GM10248 (cell line): ENCODE data around the gene JADE2.
"Not testable (repeated sequence)": the region's sequence is repeated elsewhere in the genome, so short reads cannot be mapped to it uniquely, and the experiment has no call there.

Experiments used
- CTCF ChIA-PET: fragments of 300-600 bp; sonication (Branson Sonifier 250); formaldehyde crosslinking; extraction: SDS; loops from one replicate; lab custom pipeline; 2021; ENCODE audit warnings: antibody characterized with exemption; lab: Yijun Ruan, JAX
- POLR2A ChIA-PET: fragments of 350-650 bp; sonication (Branson Sonifier 250); formaldehyde crosslinking; extraction: SDS; loops from one replicate; lab custom pipeline; 2020; ENCODE audit warnings: antibody characterized with exemption; lab: Yijun Ruan, JAX
- DNase-seq: peaks from one replicate; pipeline ENCODE4 v3.0.0; 2012; ENCODE audit errors: extremely low spot score
- CTCF ChIP-seq: IDR thresholded peaks from 2 replicates; pipeline ENCODE4 v1.5.1; 2012; ENCODE audit warnings: mild to moderate bottlenecking, low read depth; ENCODE audit errors: extremely low read depth, missing control alignments, control extremely low read depth

The JADE2 gene

GRCh38 chr5:134553821-134554267, 28.4 kb downstream of the JADE2 start:
- ChIA-PET CTCF (interaction anchor here (1.2 to 3.1 kb wide), 5 partner anchors 22 to 142 kb away, joined by 5 to 20 read pairs (median 7); partner anchors contain the start of gene CDKN2AIPNL), POLR2A (interaction anchor here (1.4 kb wide), 1 partner anchor 10 kb away, joined by 4 read pairs; no protein-coding TSS in a partner anchor)
- DNase-seq: no peak
- TF ChIP-seq CTCF: no peak

GRCh38 chr5:134554319-134555222, 29.1 kb downstream of the JADE2 start:
- ChIA-PET POLR2A (interaction anchor here (0.5 to 1.4 kb wide), 4 partner anchors 11 to 1651 kb away, joined by 3 to 4 read pairs (median 4); no protein-coding TSS in a partner anchor), CTCF (interaction anchor here (0.9 to 3.1 kb wide), 12 partner anchors 9 to 252 kb away, joined by 3 to 20 read pairs (median 6); partner anchors contain the start of gene CDKN2AIPNL)
- peak; percentile 73 for DNase-seq
- TF ChIP-seq CTCF: no peak

- TF ChIP-seq CTCF: no peak
- DNase-seq: no peak
- CTCF ChIA-PET: interaction anchor here (0.9 to 3.1 kb wide), 12 partner anchors 10 to 253 kb away, joined by 3 to 20 read pairs (median 6); partner anchors contain the start of gene CDKN2AIPNL
- POLR2A ChIA-PET: interaction anchor here (0.5 to 1.4 kb wide), 4 partner anchors 12 to 348 kb away, joined by 3 to 4 read pairs (median 4); no protein-coding TSS in a partner anchor
These were observed 29.9 kb downstream of the JADE2 start for GRCh38 chr5:134555223-134555889.

- peak; percentile 73 for DNase-seq
- ChIA-PET POLR2A (interaction anchor here (0.5 to 1.3 kb wide), 3 partner anchors 19 to 347 kb away, joined by 3 read pairs; no protein-coding TSS in a partner anchor), CTCF (interaction anchor here (0.8 to 3.1 kb wide), 8 partner anchors 12 to 34 kb away, joined by 3 to 20 read pairs (median 8); no protein-coding TSS in a partner anchor)
- TF ChIP-seq CTCF: no peak
These were observed 30.4 kb downstream of the JADE2 start for GRCh38 chr5:134555890-134556311.

GRCh38 chr5:134556588-134556987, 31.1 kb downstream of the JADE2 start:
- DNase-seq: not testable (repeated sequence)
- POLR2A ChIA-PET: interaction anchor here (0.5 kb wide), 1 partner anchor 173 kb away, joined by 3 read pairs; no protein-coding TSS in a partner anchor
- CTCF ChIA-PET: interaction anchor here (0.8 to 3.1 kb wide), 7 partner anchors 13 to 31 kb away, joined by 3 to 20 read pairs (median 8); no protein-coding TSS in a partner anchor

- DNase-seq: no peak
- POLR2A ChIA-PET: interaction anchor here (0.6 kb wide), 1 partner anchor 17 kb away, joined by 6 read pairs; no protein-coding TSS in a partner anchor
- CTCF ChIA-PET: no interaction called here
- no peak for TF ChIP-seq CTCF
These were observed 31.5 kb downstream of the JADE2 start for GRCh38 chr5:134556994-134557393.
